GM19372 (cell line): ENCODE results near the gene TNIK.

Experiments
- ATAC-seq: cut with Tn5 transposase; IDR thresholded peaks from one replicate; pipeline ENCODE4 v1.9.1; 2021; ENCODE audit warnings: mild to moderate bottlenecking, low read depth, moderate library complexity; ENCODE audit not compliant: unreplicated experiment

The TNIK gene

GRCh38 chr3:171038342-171038741 lies 421.9 kb downstream of the TNIK start:
- no peak for ATAC-seq

DNA sequence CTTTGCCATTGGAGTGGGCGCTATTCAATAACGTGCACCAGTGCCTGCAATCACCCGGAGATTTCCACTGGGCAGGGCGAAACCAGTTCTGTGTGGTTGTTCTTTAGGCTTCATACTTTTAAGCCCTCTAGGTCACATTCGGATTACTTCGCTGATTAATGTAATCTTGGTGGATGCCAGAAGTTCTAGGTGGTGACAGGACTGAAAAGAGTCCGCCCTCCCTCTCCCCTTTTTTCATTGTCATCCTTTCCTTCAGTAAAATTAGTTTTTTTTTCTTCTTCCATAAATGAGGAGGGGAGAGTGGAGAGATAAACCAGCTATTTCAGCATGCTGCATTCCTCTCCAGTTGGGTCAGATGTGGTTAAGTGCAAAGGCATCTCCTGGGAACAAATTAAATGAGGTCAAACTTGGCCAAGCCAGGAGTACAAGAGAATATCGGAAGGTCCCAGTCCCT lies 431.4 kb downstream of the TNIK start:
- ATAC-seq, result no peak

GRCh38 chr3:171028025-171028778 lies 432.0 kb downstream of the TNIK start:
- ATAC-seq, result no peak

DNA sequence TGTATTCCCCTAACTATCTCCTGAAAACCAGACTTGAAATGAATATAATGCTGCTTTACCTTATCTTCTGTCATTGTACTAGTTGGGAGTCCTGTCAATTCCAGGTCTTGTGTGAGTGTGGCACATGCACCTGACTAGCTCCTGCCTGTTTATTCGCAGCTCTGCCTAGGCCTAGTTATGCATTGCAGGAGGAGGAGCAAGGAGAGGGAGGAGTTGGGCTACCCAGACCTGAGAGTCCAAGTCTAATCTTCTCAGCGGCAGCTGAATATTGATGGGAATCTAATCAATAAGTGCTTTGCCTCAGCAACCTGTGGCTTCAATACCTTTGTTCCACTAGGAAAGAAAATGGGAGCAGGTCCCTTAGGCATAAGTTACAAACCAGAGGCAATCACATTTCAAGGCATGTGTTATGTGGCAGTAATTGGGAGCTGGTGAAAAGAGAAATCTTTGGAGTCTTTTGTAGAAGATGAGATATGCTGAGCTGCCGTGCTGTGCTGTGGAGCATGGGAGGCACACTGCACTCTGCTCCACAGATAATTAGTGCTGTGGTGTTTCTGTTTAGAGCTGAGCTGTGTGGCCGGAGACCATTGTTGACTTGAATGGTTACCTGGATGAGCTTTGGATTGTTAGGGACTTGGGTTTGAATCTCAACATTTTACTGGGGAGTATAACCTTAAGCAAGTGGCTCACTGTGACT lies 433.5 kb downstream of the TNIK start, which contains the start of gene SLC2A2:
SLC2A2 (minus strand) TSS at position 124 of the 697 bp plus-strand sequence; CDS start at position 74, 50 bp downstream.
- no peak for ATAC-seq

DNA sequence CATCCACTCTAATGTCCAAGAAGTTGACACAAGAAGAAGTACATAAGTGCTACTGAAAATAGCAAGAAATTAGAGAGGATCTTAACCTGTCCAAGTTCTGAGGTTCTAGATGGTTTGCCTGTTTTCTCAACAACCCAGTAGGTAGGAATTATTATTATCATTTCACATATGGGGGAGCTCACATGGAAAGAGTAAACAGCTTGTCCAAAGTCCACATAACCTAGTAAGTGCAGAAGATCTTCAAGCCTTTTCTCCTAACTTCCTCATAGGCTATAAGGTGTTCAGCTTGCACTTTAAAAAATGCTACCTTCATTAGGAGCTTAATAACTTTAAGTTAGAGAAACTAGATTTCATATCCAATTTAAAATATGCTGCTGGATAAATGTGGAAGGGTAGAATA lies 436.6 kb downstream of the TNIK start:
- no peak for ATAC-seq

GRCh38 chr3:171021377-171021776 lies 438.8 kb downstream of the TNIK start:
- ATAC-seq, result no peak

- ATAC-seq, result no peak
These were observed 441.9 kb downstream of the TNIK start for GRCh38 chr3:171018156-171018935.

DNA sequence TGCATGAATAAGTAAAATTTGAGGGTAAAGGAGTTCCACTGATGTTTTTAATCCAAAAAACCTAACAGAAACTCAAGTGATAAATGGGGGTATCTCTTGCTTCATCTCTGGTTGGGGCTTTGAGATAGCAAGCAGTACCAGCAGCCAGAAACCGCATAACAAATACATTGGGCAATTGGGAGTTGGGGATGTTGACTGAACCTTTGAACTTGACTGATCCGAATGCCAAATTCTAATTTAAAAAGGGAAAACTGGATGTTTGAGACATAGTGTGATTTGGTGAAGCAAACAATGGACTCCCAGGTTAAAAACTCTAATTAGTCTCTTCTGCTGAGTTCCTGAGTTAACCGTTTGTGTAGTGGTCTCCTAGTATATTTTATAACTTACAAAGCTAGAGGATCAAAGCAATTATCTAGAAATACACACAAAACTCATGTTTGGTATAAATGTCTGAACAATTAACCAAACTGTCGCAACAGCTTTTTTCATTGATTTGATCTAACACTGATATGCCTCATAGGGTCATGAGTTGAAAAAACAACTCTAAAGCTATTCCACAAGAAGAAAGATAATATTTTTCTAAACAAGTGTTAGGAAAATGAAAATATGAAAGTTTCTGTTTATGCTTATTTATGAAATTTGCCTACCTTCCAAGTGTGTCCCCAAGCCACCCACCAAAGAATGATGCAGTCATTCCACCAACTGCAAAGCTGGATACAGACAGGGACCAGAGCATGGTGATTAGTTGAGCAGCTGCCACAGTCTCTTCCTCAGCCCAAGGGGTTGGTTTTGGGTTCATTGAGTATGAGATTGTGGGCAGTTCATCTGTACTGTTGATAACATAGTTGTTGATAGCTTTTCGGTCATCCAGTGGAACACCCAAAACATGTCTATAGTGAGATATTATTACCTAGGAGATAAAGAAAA lies 446.1 kb downstream of the TNIK start:
- no peak for ATAC-seq

DNA sequence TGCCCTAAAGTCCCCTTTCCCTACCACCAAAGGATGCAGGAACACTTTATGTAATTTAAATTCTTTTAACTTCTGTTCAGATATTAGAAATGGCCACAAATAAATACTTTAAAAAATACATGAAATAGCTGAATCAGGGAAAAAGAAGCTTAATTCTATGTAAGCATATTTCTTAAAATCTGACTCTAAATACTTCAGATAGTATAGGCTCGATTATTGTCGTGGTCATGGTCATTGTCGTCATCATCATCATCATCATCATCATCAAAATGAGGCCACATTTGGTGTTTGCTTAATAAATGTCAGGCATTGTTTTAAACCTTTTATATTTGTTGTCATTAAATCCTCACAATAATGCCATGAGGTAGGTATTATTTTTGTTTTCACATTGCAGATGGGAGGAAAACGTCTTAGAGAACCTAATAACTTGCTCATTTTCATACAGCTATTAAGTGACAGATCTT lies 448.3 kb downstream of the TNIK start:
- no peak for ATAC-seq
